ENCODE measurements around the gene NAALADL2. TPM values are rescaled to one million over a fixed set of nuclear protein-coding genes. Genes with fewer than 3 reads are reported as not detected.

The NAALADL2 gene
- total and polyA plus RNA-seq, 2 of the 8 experiments (the other 6 are each of a cell fraction or from before 2014, with no cell fraction given): 0.12 to 0.22 TPM

GRCh38 chr3:175059788-175060187 is 200.7 kb downstream of the NAALADL2 start (continued):
- TF ChIP-seq ATF2 (IDR thresholded peaks at IDR 0.05; ENCODE audit: low read length) (no peak), CREB1 (IDR thresholded peaks at IDR 0.05) (no peak), KDM5A (IDR thresholded peaks at IDR 0.05; ENCODE audit: low read length) (no peak), HDAC6 (IDR thresholded peaks at IDR 0.05; ENCODE audit: low read depth, low read length) (no peak), E2F6 (IDR thresholded peaks at IDR 0.05) (no peak), BRCA1 (IDR thresholded peaks at IDR 0.05; ENCODE audit: low read depth, low read length) (no peak), CEBPB (IDR thresholded peaks at IDR 0.05; ENCODE audit: low read depth, low read length) (no peak)
